SK-N-MC (cell line): Measurements from ENCODE around the gene RBM47.

ENCODE experiments used
- DNase-seq: peaks from one replicate; pipeline ENCODE4 v3.0.0-alpha.2; 2011; ENCODE audit warnings: low read depth, low spot score
- H3K27ac ChIP-seq: fragments of 200-600 bp; sonication (generic); 2 replicates; pipeline ENCODE4 v1.5.1; 2016; ENCODE audit warnings: mixed run types
- H3K36me3 ChIP-seq: fragments of 200-600 bp; sonication (generic); 2 replicates; pipeline ENCODE4 v1.6.1; 2017; ENCODE audit warnings: antibody characterized with exemption, low read length, mixed read lengths; ENCODE audit not compliant: insufficient read depth
- H3K4me3 ChIP-seq: fragments of 200-600 bp; sonication (generic); 2 replicates; pipeline ENCODE4 v1.5.1; 2016
- H3K9ac ChIP-seq: fragments of 200-600 bp; sonication (generic); 2 replicates; pipeline ENCODE4 v1.8.0; 2017; ENCODE audit warnings: mixed run types, mixed read lengths; ENCODE audit not compliant: insufficient read length
- H3K9me3 ChIP-seq: fragments of 200-600 bp; sonication (generic); 2 replicates; pipeline ENCODE4 v1.6.1; 2017; ENCODE audit warnings: low read depth, mild to moderate bottlenecking, antibody characterized with exemption, low read length, moderate library complexity, mixed read lengths
- EZH2 ChIP-seq: fragments of 200-600 bp; sonication (generic); IDR thresholded peaks from one replicate; pipeline ENCODE4 v1.6.1; 2017; ENCODE audit warnings: antibody characterized with exemption
- FOXP2 ChIP-seq: optimal IDR thresholded peaks from 2 replicates; pipeline ENCODE3; 2011; ENCODE audit warnings: mild to moderate bottlenecking, moderate library complexity; ENCODE audit not compliant: insufficient read depth; ENCODE audit errors: extremely low read length, control extremely low read depth
- POLR2AphosphoS5 ChIP-seq: IDR thresholded peaks from 2 replicates; pipeline ENCODE4 v1.6.1; 2012; ENCODE audit warnings: mild to moderate bottlenecking, low read depth, low read length, borderline replicate concordance

Gene RBM47

DNA sequence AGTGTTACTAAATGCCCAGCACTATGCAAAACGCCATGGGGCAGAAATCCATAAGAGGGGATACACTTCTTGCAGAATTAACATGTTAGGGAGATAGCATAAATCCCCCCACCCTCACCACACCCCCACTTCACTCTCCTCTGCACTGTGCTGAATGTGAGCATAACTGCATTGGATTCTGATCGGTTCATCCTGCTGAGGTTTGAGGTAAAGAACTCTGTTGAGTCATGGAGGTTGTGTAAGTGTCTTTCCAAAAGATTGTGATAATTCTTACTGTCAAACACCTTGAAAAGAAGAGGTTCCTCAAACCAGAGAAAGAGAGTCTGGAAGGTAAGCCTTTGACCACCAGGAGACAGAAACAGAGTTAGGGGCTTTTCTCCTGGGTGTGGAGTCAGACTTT, 43.6 kb downstream of the RBM47 start:
- TF ChIP-seq EZH2 (no peak), POLR2AphosphoS5 (no peak), FOXP2 (no peak)
- Histone ChIP-seq H3K36me3 (no peaks in the 10 kb centered on the region), H3K27ac (no peak overlapping the region), H3K4me3 (no peak overlapping the region), H3K9me3 (no peaks in the 10 kb centered on the region), H3K9ac (no peak overlapping the region)
- no peak for DNase-seq

GRCh38 chr4:40585201-40585799, 44.4 kb downstream of the RBM47 start:
- Histone ChIP-seq H3K4me3 (no peak overlapping the region), H3K36me3 (no peaks in the 10 kb centered on the region), H3K9ac (no peak overlapping the region), H3K27ac (no peak overlapping the region), H3K9me3 (no peaks in the 10 kb centered on the region)
- TF ChIP-seq POLR2AphosphoS5, result no peak
- no peak for TF ChIP-seq FOXP2
- no peak for TF ChIP-seq EZH2
- no peak for DNase-seq

DNA sequence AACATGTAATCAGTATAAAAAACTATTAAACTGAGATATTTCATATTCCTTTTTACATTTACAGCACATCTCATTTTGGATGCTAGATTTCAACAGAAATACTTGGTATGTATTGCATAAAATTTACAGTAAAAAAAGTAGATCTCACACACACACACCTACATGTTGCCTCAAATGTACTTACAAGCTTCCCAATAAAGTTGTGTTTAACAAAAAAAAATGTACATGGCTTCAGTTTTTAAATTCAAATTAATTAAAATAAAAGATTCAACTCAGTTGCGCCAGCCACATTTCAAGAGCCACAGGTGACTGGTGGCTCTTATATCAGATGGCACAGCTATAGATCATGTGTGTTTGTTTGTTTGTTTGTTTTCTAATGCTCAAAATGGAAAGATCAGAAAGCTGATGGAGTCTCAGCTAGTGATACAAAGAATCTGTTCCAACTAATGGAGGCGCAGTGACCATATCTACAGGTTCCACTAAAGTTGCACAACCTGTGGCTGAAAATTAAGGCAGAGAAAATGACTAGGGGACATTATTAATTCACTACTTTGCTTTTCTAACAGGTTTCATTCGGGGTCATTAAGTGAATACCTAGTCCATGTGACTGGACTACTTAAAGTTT, 45.0 kb downstream of the RBM47 start:
- H3K36me3 ChIP-seq, result no peaks in the 10 kb centered on the region
- TF ChIP-seq EZH2 (no peak), FOXP2 (no peak), POLR2AphosphoS5 (no peak)
- H3K9ac ChIP-seq, result no peak overlapping the region
- no peaks in the 10 kb centered on the region for H3K9me3 ChIP-seq
- no peak overlapping the region for H3K4me3 ChIP-seq
- no peak for DNase-seq
- H3K27ac ChIP-seq, result no peak overlapping the region

GRCh38 chr4:40583850-40584439, 45.7 kb downstream of the RBM47 start:
- TF ChIP-seq POLR2AphosphoS5 (no peak), FOXP2 (no peak)
- Histone ChIP-seq H3K4me3 (no peak overlapping the region), H3K27ac (no peak overlapping the region), H3K9ac (no peak overlapping the region), H3K36me3 (no peaks in the 10 kb centered on the region), H3K9me3 (no peaks in the 10 kb centered on the region)
- no peak for DNase-seq

DNA sequence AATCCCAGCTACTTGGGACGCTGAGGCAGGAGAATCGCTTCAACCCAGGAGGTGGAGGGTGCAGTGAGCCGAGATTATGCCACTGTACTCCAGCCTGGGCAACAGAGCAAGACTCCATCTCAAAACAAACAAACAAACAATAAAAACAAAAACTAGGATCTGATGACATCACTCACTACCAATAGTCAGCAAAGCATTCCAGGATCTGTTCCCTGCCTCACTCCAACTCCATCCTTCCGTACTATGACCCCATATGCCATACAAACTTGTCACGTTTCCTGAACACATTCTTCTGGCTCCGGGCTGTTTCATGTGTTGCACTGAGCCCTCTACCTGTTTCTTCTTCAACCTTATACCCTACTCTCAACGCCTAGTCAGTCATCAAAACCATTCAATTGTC, 47.3 kb downstream of the RBM47 start:
- TF ChIP-seq FOXP2 (no peak), POLR2AphosphoS5 (no peak), EZH2 (no peak)
- Histone ChIP-seq H3K27ac (no peak overlapping the region), H3K9me3 (no peaks in the 10 kb centered on the region), H3K9ac (no peak overlapping the region), H3K36me3 (no peaks in the 10 kb centered on the region), H3K4me3 (no peak overlapping the region)
- DNase-seq, result no peak

DNA sequence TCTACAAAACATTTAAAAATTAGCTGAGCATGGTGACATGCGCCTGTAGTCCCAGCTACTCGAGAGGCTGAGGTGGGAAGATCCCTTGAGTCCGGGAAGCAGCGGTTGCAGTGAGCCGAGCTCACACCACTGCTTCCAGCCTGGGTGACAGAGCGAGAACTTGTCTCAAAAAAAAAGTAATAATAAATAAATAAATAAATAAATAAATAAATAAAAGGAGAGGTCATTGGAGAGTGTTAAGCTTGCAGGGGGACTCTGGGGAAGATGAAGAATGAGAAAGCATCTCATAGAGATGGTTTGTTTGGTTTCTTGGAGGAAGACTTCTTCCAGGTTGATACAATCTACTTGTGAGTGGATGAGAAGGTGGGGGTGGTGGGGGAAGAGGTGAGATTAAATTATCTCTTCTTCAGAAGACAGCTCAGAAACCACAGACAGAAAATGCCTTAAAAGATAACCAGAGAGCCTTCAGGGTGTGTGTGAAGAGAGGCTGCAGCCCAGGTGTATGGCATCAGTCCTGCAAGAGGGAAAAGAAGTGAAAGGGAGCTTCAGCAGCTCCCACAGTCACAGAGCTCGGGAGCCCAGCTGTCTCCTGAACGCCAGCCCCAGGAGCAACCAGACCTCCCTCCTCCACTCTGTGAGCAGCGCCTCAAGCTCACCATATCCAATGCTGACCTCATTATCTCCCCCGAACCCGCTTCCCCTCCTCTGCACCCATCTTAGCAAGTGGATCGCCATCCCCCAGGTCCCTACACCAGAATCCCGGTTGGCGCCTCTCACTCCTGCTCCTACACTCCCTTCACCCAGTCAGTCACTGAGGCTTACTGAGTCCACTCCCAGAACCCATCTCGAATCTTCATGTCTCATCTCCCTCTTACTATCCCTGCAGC, 48.2 kb downstream of the RBM47 start:
- no peaks in the 10 kb centered on the region for H3K36me3 ChIP-seq
- H3K9ac ChIP-seq, result no peak overlapping the region
- no peak for DNase-seq
- TF ChIP-seq POLR2AphosphoS5 (no peak), EZH2 (no peak), FOXP2 (no peak)
- no peak overlapping the region for H3K27ac ChIP-seq
- no peaks in the 10 kb centered on the region for H3K9me3 ChIP-seq
- no peak overlapping the region for H3K4me3 ChIP-seq

DNA sequence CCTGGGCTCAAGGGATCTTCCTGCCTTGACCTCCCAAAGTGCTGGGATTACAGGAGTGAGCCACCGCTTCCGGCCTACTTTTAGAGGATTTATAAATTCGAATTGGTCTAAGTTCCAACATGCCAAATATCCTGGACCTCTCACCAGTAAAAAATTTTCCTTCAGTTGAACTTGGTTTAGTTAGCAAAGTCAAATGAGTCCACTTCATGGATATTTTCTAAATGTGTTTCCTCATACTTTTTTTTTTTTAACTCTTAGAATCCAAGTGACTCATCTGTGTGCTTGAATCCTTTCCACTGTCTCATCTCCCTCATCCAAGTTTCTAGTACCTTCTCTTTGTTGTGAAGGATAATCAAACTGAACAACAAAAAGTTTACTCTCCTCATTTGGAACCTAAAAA, 49.7 kb downstream of the RBM47 start:
- no peaks in the 10 kb centered on the region for H3K9me3 ChIP-seq
- DNase-seq, result no peak

GRCh38 chr4:40577588-40578253, 51.9 kb downstream of the RBM47 start:
- H3K36me3 ChIP-seq, result no peaks in the 10 kb centered on the region
- H3K9ac ChIP-seq, result no peak overlapping the region
- H3K9me3 ChIP-seq, result no peaks in the 10 kb centered on the region
- H3K27ac ChIP-seq, result peak overlapping the region; percentile 74
- no peak for DNase-seq
- no peak overlapping the region for H3K4me3 ChIP-seq
- TF ChIP-seq POLR2AphosphoS5 (no peak), EZH2 (no peak), FOXP2 (no peak)

More for the DNA sequence above, 49.7 kb downstream of the RBM47 start:
- TF ChIP-seq EZH2, result no peak
- no peak for TF ChIP-seq FOXP2
- TF ChIP-seq POLR2AphosphoS5, result no peak
- Histone ChIP-seq H3K27ac (no peak overlapping the region; the same call in 1 of the 2 replicates), H3K9ac (no peak overlapping the region), H3K4me3 (no peak overlapping the region), H3K36me3 (no peaks in the 10 kb centered on the region)
